ENCODE data around the gene IQSEC2.

- TF ChIP-seq POLR2A (IDR thresholded peaks at IDR 0.05; ENCODE audit: low read depth) (no peak), POLR2AphosphoS5 (IDR thresholded peaks at IDR 0.05) (no peak), EP300 (IDR thresholded peaks at IDR 0.05) (no peak)
- TF ChIP-seq, protein P1, sequence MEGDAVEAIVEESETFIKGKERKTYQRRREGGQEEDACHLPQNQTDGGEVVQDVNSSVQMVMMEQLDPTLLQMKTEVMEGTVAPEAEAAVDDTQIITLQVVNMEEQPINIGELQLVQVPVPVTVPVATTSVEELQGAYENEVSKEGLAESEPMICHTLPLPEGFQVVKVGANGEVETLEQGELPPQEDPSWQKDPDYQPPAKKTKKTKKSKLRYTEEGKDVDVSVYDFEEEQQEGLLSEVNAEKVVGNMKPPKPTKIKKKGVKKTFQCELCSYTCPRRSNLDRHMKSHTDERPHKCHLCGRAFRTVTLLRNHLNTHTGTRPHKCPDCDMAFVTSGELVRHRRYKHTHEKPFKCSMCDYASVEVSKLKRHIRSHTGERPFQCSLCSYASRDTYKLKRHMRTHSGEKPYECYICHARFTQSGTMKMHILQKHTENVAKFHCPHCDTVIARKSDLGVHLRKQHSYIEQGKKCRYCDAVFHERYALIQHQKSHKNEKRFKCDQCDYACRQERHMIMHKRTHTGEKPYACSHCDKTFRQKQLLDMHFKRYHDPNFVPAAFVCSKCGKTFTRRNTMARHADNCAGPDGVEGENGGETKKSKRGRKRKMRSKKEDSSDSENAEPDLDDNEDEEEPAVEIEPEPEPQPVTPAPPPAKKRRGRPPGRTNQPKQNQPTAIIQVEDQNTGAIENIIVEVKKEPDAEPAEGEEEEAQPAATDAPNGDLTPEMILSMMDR (IDR thresholded peaks at IDR 0.05), result no peak
Observed at GRCh38 chrX:53265771-53266574, 15.4 kb downstream of the IQSEC2 start.

Data from esophagus muscularis mucosa (tissue), 4 donors.